GM12872 (cell line): ENCODE measurements around the gene IL12RB2.

Experiments
- CTCF ChIP-seq: IDR thresholded peaks from 3 replicates; pipeline ENCODE4 v1.5.1; 2011; ENCODE audit warnings: low read depth, mild to moderate bottlenecking, low read length, moderate library complexity; ENCODE audit not compliant: insufficient read depth

IL12RB2 gene

GRCh38 chr1:67294836-67295617, 12.6 kb upstream of the IL12RB2 start:
- no peak for TF ChIP-seq CTCF

DNA sequence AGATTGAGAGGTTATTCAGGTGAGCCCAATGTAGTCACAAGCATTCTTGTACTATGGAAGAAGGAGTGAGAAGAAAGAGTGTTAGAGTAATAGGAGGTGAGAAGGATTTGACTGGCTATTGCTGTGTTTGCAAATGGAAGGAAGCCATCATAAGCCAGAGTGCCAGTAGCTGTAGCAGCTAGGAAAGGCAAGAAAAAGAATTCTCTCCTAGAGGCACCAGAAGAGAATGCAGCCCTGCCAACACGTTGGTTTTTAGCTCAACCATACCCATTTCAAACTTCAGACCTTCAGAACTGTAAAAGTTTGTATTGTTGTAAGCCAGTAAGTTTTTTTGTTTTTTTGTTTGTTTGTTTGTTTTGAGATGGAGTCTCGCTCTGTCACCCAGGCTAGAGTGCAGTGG, 8.9 kb upstream of the IL12RB2 start:
- no peak; the same call in 2 of the 3 replicates for TF ChIP-seq CTCF

- no peak for TF ChIP-seq CTCF
These were observed 8.4 kb upstream of the IL12RB2 start for GRCh38 chr1:67299296-67299695.

DNA sequence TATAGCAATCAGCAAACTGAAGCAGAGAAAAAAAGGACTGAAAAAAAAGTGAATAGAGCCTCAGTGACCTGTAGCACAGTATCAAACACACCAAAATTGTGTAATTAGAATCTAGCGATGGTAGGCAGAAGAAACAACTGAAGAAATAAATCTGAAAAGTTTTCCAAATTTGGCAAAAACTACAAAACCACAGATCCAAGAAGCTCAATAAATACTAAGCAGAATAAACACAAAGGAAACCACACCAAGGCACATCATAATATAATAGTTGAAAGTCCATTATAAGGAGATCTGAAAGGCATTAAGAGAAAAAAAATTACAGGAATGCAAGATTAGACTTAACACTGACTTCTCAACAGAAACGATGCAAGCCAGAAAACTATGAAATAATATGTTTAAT, 7.1 kb upstream of the IL12RB2 start:
- no peak for TF ChIP-seq CTCF

DNA sequence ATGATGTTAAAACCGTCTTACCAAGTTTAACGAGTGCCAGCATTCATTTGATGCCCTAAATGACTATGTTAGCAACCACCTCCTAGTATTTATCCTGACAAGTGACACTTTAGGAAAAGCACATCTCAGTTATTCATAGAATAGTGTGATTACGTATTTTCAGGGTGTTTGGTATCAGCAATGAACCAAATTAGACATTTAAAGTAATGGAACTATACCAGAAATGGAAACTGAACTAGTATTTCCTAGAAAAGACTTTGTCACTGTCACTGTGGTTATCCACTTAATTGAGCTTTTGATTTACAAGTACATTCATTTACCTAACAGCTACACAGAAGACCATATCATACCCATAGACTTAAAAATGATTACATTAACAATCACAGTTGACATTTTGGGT, 3.6 kb upstream of the IL12RB2 start:
- TF ChIP-seq CTCF = no peak

DNA sequence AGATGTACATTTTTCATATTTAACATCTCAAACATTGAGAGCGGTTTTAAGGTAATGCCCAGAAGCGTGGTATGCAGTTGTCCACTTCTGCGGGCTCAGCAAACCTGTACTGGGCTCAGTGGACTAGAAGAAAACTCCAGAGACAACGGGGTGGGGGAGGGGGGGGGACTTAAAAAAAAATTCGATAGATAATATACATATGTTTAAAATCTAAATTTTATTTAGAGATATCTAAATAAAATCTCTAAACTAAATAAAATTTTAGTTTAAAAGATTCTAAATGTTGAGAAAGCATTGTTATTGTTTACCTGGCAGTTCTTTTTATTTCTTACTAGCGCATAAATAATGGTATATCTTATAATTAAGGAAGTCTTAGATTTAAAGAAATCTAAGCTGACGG, 1.1 kb upstream of the IL12RB2 start:
- no peak for TF ChIP-seq CTCF

DNA sequence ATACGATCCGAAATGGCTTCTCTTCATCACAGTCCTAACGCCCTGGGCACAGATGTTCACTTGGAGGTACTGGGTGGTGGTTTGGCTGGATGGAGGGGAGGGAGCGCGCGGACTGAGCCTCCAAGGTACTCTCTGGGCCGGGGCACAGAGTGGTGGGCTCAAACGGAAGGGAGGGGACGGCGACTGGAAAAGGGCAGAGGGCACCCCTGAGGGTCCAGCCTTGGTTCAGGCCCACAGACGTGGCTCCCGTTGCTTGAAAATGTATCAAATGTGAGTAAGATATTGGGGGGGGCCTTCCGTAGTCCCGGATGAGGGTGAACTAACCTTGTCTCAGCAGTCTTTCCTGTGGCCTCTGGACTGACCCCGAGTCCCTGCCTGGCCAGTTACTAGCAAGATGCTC, 463 bp downstream of the IL12RB2 start:
- TF ChIP-seq CTCF = no peak
